ENCODE measurements around the gene HSPA1B.
A peak's percentile ranks its signal among the peaks of the same experiment; 100 is the strongest.

DNA sequence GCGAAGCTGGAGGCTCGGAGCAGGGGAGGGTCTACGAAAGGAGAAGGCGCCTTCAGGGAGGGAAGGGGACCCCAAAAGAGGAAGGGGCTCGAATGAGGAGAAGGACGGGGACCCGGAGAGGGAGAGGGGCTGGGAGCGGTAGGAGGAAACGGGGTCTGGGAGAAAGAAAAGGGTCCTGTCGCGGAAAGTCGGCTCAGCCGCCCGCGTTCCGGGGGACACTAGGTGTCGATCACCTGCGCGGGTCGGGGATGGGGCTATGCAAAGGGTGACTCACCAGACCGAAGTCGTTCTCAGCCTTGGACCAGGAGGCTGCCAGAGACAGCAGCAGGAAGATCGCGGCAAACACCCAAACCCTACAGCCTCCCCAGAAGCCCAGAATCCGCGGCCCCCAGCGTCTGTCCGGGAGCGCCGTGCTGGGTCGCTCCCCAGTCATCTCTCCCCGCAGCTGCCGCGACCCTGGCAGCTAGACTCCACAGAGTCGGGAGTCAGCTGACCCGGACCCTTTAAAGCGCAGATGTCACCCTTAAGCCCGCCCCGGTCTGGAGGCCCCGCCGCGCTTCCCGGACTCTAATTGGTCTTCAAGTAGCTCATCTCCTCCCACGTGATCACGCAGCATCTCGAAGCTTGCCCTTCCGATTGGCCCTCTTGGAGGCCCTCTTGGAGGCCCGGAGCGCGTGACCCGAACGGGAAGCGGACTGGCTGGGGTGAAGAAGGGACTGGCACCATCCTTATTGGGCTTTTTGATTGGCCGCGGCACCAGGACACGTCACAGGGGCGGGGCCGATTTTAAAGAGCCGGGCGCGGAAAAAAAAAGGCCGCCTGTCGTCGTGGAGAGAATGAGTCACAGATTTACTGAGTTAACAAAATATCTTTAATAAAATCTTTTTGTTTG, 35.1 kb downstream of the HSPA1B start, which contains the start of gene NEU1:
- peak; percentile 97 for TF ChIP-seq POLR2A (IDR thresholded peaks at IDR 0.05; ENCODE audit: low read length)
- TF ChIP-seq GATA1 (IDR thresholded peaks at IDR 0.05; ENCODE audit: low read depth, low read length), result no peak
